ENCODE results near the gene DAB2. TPM values are rescaled to one million over a fixed set of nuclear protein-coding genes. Genes with fewer than 3 reads are reported as not detected.

Gene DAB2
- total RNA-seq, 4 donors from 2014 or later: 7.2 to 18.5 (median 16.3) TPM

GRCh38 chr5:39432696-39433530, 8.1 kb upstream of the DAB2 start:
- Histone ChIP-seq H3K27ac (no peak overlapping the region), H3K27me3 (no peaks in the 10 kb centered on the region), H3K4me1 (no peaks in the 10 kb centered on the region), H3K36me3 (no peaks in the 10 kb centered on the region), H3K9me3 (no peaks in the 10 kb centered on the region), H3K4me3 (no peak overlapping the region)
- DNase-seq (no peak), ATAC-seq (no peak)
- in situ Hi-C loops (cut with MboI; ENCODE audit: low sequenced_read_pairs in 4 of 4) (no loop called here), intact Hi-C loops (cut with DNase I; ENCODE audit: low total_unique reads) (no loop called here)
- TF ChIP-seq, protein P1, sequence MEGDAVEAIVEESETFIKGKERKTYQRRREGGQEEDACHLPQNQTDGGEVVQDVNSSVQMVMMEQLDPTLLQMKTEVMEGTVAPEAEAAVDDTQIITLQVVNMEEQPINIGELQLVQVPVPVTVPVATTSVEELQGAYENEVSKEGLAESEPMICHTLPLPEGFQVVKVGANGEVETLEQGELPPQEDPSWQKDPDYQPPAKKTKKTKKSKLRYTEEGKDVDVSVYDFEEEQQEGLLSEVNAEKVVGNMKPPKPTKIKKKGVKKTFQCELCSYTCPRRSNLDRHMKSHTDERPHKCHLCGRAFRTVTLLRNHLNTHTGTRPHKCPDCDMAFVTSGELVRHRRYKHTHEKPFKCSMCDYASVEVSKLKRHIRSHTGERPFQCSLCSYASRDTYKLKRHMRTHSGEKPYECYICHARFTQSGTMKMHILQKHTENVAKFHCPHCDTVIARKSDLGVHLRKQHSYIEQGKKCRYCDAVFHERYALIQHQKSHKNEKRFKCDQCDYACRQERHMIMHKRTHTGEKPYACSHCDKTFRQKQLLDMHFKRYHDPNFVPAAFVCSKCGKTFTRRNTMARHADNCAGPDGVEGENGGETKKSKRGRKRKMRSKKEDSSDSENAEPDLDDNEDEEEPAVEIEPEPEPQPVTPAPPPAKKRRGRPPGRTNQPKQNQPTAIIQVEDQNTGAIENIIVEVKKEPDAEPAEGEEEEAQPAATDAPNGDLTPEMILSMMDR (IDR thresholded peaks at IDR 0.05 in 4 of 5, conservative IDR thresholded peaks at IDR 0.05 in 1 of 5): no peak
- TF ChIP-seq POLR2A (IDR thresholded peaks at IDR 0.05): no peak

- H3K36me3 ChIP-seq: no peaks in the 10 kb centered on the region
- DNase-seq (no peak), ATAC-seq (no peak)
- H3K4me1 ChIP-seq: peaks cover under 1 to 12% of the 10 kb centered on the region in 2 donors
- no peak overlapping the region for H3K27ac ChIP-seq
- H3K4me3 ChIP-seq: no peak overlapping the region
- no peaks in the 10 kb centered on the region for H3K9me3 ChIP-seq
- H3K27me3 ChIP-seq: peaks cover 0 to 6% (median 3%) of the 10 kb centered on the region in 3 donors
- intact Hi-C loops (cut with DNase I; ENCODE audit: low total_unique reads): no loop called here
- TF ChIP-seq, protein P1 (IDR thresholded peaks at IDR 0.05 in 4 of 5, conservative IDR thresholded peaks at IDR 0.05 in 1 of 5): no peak
- no peak for TF ChIP-seq POLR2A (IDR thresholded peaks at IDR 0.05)
- in situ Hi-C loops (cut with MboI; ENCODE audit: low sequenced_read_pairs in 4 of 4): no loop called here
These were observed 5.7 kb upstream of the DAB2 start for GRCh38 chr5:39430461-39430860.

GRCh38 chr5:39428640-39429039, 3.9 kb upstream of the DAB2 start:
- in situ Hi-C loops (cut with MboI; ENCODE audit: low sequenced_read_pairs in 4 of 4): no loop called here
- Histone ChIP-seq H3K9me3 (no peaks in the 10 kb centered on the region), H3K36me3 (no peaks in the 10 kb centered on the region), H3K27ac (no peak overlapping the region), H3K27me3 (peaks cover 0 to 9% (median 3%) of the 10 kb centered on the region in 3 donors), H3K4me3 (no peak overlapping the region), H3K4me1 (peaks cover 15 to 22% of the 10 kb centered on the region in 2 donors)
- DNase-seq (no peak), ATAC-seq (no peak)
- intact Hi-C loops (cut with DNase I; ENCODE audit: low total_unique reads): no loop called here
- TF ChIP-seq, protein P1 (IDR thresholded peaks at IDR 0.05 in 4 of 5, conservative IDR thresholded peaks at IDR 0.05 in 1 of 5): no peak
- TF ChIP-seq POLR2A (IDR thresholded peaks at IDR 0.05): no peak

DNA sequence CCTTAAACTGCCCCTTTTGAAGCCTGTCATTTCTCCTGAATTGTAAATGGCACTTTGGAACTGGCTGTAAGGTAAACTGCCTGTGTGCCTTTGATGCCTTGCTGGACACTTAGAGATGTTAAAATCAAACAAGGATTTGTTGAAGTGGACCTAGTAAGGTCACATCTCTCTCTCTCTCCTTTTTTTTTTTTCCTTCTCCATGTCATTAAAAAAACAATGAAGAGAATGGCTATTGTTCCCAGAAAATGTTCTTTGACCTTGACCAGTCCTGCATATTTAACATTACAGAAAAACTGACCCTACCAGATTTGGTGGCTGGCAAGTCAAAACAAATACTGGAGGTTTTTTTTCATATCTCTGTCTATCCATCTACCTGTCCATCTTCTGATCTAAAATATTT, 2.9 kb upstream of the DAB2 start:
- no peak overlapping the region for H3K27ac ChIP-seq
- H3K4me3 ChIP-seq: no peak overlapping the region
- H3K27me3 ChIP-seq: peaks cover 0 to 14% (median 3%) of the 10 kb centered on the region in 3 donors
- H3K36me3 ChIP-seq: no peaks in the 10 kb centered on the region
- in situ Hi-C loops (cut with MboI; ENCODE audit: low sequenced_read_pairs in 4 of 4): no loop called here
- DNase-seq (no peak), ATAC-seq (no peak)
- intact Hi-C loops (cut with DNase I; ENCODE audit: low total_unique reads): no loop called here
- peaks cover 18 to 24% of the 10 kb centered on the region in 2 donors for H3K4me1 ChIP-seq
- TF ChIP-seq POLR2A (IDR thresholded peaks at IDR 0.05): no peak
- TF ChIP-seq, protein P1 (IDR thresholded peaks at IDR 0.05 in 4 of 5, conservative IDR thresholded peaks at IDR 0.05 in 1 of 5): no peak
- H3K9me3 ChIP-seq: no peaks in the 10 kb centered on the region

Measured in gastrocnemius medialis (tissue), 4 donors.